ENCODE measurements around the gene PRDM7. TPM values are rescaled to one million over a fixed set of nuclear protein-coding genes. Genes with fewer than 3 reads are reported as not detected.

The PRDM7 gene
- total RNA-seq, 4 donors from 2014 or later: not detected

DNA sequence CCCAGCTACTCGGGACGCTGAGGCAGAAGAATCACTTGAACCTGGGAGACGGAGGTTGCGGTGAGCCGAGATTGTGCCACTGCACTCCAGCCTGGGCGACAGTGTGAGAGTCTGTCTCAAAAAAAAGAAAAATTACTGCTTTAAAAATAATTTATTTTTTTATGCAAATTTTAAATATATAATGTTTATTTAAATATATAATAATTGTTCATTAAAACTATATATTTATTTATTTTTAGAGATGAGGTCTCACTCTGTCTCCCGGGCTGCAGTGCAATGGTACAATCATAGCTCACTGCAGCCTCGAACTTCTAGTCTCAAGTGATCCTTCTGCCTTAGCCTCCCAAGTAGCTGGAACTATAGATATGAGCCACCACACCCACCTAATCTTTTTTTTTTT lies 42.6 kb downstream of the PRDM7 start:
- WGBS, 2 donors: 84 to 88% methylated on average over 8 of the region's 8 CpGs
- no peak for DNase-seq (ENCODE audit: low spot score in 2 of 2)
- intact Hi-C loops (cut with DNase I; ENCODE audit: low total_unique reads): no loop called here
- TF ChIP-seq POLR2A (IDR thresholded peaks at IDR 0.05) (no peak), CTCF (IDR thresholded peaks at IDR 0.05) (no peak)
- H3K4me3 ChIP-seq (ENCODE audit: low read depth, poor library complexity, severe bottlenecking): no peak overlapping the region

DNA sequence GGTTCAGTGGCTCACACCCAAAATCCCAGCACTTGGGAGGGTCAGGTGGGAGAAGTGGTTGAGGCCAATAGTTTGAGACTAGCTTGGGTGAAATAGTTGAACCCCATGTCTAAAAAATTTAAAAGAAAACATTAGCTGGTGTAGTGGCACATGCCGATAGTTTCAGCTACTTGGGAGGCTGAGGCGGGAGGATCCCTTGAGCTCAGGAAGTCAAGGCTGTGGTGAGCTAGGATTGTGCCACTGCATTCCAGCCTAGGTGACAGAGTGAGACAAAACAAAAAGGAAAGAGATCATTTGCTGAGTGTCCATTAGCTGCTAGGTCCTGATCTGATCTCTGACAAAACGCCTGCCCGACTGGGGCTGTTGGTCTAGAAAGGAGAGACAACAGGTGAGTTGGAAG lies 43.7 kb downstream of the PRDM7 start:
- TF ChIP-seq POLR2A (IDR thresholded peaks at IDR 0.05) (no peak), CTCF (IDR thresholded peaks at IDR 0.05) (no peak)
- H3K4me3 ChIP-seq (ENCODE audit: low read depth, poor library complexity, severe bottlenecking): no peak overlapping the region
- DNase-seq (ENCODE audit: low spot score in 2 of 2): no peak
- intact Hi-C loops (cut with DNase I; ENCODE audit: low total_unique reads): no loop called here
- 74 to 81% methylated on average over 4 of the region's 4 CpGs for WGBS, 2 donors

GRCh38 chr16:90032674-90033331 lies 44.3 kb downstream of the PRDM7 start:
- intact Hi-C loops (cut with DNase I; ENCODE audit: low total_unique reads): no loop called here
- no peak overlapping the region for H3K4me3 ChIP-seq (ENCODE audit: low read depth, poor library complexity, severe bottlenecking)
- TF ChIP-seq POLR2A (IDR thresholded peaks at IDR 0.05) (no peak), CTCF (IDR thresholded peaks at IDR 0.05) (no peak)
- DNase-seq (ENCODE audit: low spot score in 2 of 2): no peak
- 78 to 81% methylated on average over 8 of the region's 8 CpGs for WGBS, 2 donors

DNA sequence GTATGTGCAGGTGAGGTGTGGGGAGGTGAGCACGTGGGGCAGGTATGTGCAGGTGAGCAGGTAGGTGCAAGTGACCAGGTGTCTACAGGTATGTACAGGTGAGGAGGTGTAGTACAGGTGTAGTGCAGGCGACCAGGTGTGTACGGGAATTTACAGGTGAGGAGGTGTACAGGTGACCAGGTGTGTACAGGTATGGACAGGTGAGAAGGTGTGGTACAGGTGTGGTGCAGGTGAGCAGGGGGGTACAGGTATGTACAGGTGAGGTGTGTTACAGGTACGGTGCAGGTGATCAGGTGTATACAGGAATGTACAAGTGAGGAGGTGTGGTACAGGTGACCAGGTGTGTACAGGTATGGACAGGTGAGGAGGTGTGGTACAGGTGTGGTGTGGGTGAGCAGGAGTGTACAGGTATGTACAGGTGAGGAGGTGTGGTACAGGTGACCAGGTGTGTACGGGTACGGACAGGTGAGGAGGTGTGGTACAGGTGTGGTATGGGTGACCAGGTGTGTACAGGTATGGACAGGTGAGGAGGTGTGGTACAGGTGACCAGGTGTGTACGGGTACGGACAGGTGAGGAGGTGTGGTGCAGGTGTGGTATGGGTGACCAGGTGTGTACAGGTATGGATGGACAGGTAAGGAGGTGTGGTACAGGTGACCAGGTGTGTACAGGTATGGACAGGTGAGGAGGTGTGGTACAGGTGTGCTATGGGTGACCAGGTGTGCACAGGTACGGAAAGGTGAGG lies 45.0 kb downstream of the PRDM7 start:
- TF ChIP-seq POLR2A (IDR thresholded peaks at IDR 0.05) (no peak), CTCF (IDR thresholded peaks at IDR 0.05) (peak in 1 of 3 donors; percentile 50)
- 59 to 61% methylated on average over 9 of the region's 9 CpGs for WGBS, 2 donors
- intact Hi-C loops (cut with DNase I; ENCODE audit: low total_unique reads): no loop called here
- H3K4me3 ChIP-seq (ENCODE audit: low read depth, poor library complexity, severe bottlenecking): no peak overlapping the region
- no peak for DNase-seq (ENCODE audit: low spot score in 2 of 2)

- intact Hi-C loops (cut with DNase I; ENCODE audit: low total_unique reads): no loop called here
- no peak for TF ChIP-seq POLR2A (IDR thresholded peaks at IDR 0.05)
- no peak for TF ChIP-seq CTCF (IDR thresholded peaks at IDR 0.05)
- 87 to 88% methylated on average over 19 of the region's 19 CpGs for WGBS, 2 donors
Measured at GRCh38 chr16:90031186-90031930, 45.8 kb downstream of the PRDM7 start.

More at GRCh38 chr16:90031186-90031930, 45.8 kb downstream of the PRDM7 start:
- no peak overlapping the region for H3K4me3 ChIP-seq (ENCODE audit: low read depth, poor library complexity, severe bottlenecking)
- DNase-seq (ENCODE audit: low spot score in 2 of 2): no peak
